Naive thymus-derived CD8-positive, alpha-beta T cell (primary cell): ENCODE measurements around the gene ADCY2. TPM values are rescaled to one million over a fixed set of nuclear protein-coding genes. Genes with fewer than 3 reads are reported as not detected.

ENCODE experiments used
- ATAC-seq, 2 donors: fragments of 150-1000 bp; cut with Tn5 transposase in 1 of 2; sonication (Bioruptor Pico), chemical (Tn5 transposase) in 1 of 2; 1 replicate in 1 of 2; 2 replicates in 1 of 2; pipeline ENCODE4 v1.10.0; 2021; ENCODE audit warnings: mild to moderate bottlenecking in 2 of 2, moderate library complexity in 2 of 2
- POLR2A ChIA-PET: fragments of 350-600 bp; sonication (Branson Sonifier 250); formaldehyde crosslinking; loops from one replicate; lab custom pipeline; 2021; ENCODE audit warnings: antibody characterized with exemption; lab: Charles Lee
- DNase-seq, 10 donors: peaks; one replicate each; pipeline versions ENCODE4 v3.0.0 to v3.0.0-alpha.2; 2020 to 2022
- H3K27ac Mint-ChIP-seq, 10 donors: one replicate each; pipeline ENCODE4 v1.8.0; 2020 to 2022; ENCODE audit warnings: mild to moderate bottlenecking in 10 of 10, mixed read lengths in 10 of 10, moderate library complexity in 4 of 10, inconsistent platforms in 1 of 10
- H3K27me3 Mint-ChIP-seq, 5 donors: one replicate each; pipeline ENCODE4 v1.8.0; 2021 to 2022; ENCODE audit warnings: mixed read lengths in 5 of 5
- H3K36me3 Mint-ChIP-seq, 3 donors: one replicate each; pipeline ENCODE4 v1.8.0; 2020 to 2022; ENCODE audit warnings: mixed read lengths in 3 of 3, mild to moderate bottlenecking in 2 of 3, inconsistent platforms in 1 of 3
- H3K4me1 Mint-ChIP-seq, 4 donors: one replicate each; pipeline ENCODE4 v1.8.0; 2021 to 2022; ENCODE audit warnings: mixed read lengths in 4 of 4
- H3K4me3 Mint-ChIP-seq, 10 donors: one replicate each; pipeline ENCODE4 v1.8.0; 2020 to 2022; ENCODE audit warnings: mild to moderate bottlenecking in 10 of 10, mixed read lengths in 10 of 10, moderate library complexity in 6 of 10, inconsistent platforms in 1 of 10
- H3K9me3 Mint-ChIP-seq, 9 donors: one replicate each; pipeline ENCODE4 v1.8.0; 2020 to 2022; ENCODE audit warnings: mixed read lengths in 9 of 9, mild to moderate bottlenecking in 3 of 9, inconsistent platforms in 1 of 9, moderate library complexity in 1 of 9
- polyA plus RNA-seq, 3 donors: library from polyadenylated mRNA; unstranded; fragments of 300-500 nt; fragmentation: Illumina TruSeq; gene quantifications; one replicate each; pipeline ENCODE4 v1.2.3, GENCODE V29; 2021
- total RNA-seq, 8 experiments: library from RNA in 2 of 8; stranded (reverse) in 2 of 8; gene quantifications; one replicate each; pipeline ENCODE4 v1.2.3 and lab custom pipeline; 2021 to 2026

The ADCY2 gene
- total and polyA plus RNA-seq, 5 experiments from 2014 or later, result not detected

DNA sequence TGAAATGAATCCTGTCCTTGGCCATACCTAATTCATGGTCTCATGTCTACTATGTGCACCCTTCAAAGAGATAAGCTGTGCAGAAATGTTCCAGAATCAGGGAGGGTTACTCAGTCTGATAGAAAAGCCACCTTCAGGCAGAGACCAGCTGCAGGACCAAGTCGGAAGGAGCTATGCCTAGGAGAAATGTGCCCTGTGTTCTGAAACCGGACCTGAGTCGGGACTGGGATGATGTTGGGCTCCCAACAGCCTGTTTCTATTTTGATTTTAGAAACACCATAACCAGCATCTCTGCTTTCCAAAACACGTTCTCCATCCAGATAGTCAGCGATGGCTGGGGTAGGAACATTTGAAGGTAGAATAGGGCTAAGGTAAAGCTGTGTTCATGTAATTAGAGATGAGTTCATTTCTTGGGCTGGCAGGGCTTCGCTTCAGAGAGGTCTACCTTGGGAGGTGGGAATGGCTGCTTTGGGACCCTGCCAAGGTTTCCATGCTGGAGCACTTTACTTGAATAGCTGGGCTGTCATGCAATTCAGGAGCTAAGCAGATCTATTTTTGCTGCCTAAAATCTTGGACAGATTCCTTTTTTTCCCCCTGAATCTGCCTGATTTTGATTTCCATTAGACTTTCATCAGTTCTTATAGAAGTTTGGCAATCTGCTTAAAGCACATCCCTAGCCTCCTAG, 2.8 kb downstream of the ADCY2 start:
- no peak overlapping the region for H3K27ac Mint-ChIP-seq
- H3K27me3 Mint-ChIP-seq, result peaks cover 15 to 32% (median 26%) of the 10 kb centered on the region in 5 donors
- peaks cover 0 to 6% (median 3%) of the 10 kb centered on the region in 4 donors for H3K4me1 Mint-ChIP-seq
- DNase-seq (no peak), ATAC-seq (no peak)
- peaks cover 0 to 9% (median 0%) of the 10 kb centered on the region in 9 donors for H3K9me3 Mint-ChIP-seq
- H3K36me3 Mint-ChIP-seq, result peaks cover 0 to 9% (median 0%) of the 10 kb centered on the region in 3 donors
- no peak overlapping the region for H3K4me3 Mint-ChIP-seq
- POLR2A ChIA-PET, result no interaction called here

DNA sequence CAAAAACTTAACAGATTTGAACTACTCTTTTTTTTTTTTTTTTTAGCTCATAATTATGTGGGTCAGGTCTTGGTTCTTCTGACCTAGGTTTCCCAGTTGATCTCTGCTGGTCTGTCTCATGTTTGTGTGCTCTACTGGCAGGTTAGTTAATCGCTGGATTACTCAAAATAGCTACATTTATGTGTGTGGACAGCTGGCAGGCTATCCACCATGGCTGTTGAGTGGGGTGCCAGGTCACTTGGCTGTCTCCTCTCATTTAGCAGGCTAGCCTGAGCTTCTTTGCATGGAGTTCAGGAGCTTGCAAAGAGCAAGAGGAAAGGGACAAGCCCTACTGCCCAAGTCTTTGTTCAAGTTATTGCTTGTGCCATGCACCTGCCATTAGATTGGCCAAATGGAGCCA, 9.3 kb downstream of the ADCY2 start:
- Mint-ChIP-seq H3K4me3 (no peak overlapping the region), H3K9me3 (peaks cover 0 to 13% (median 5%) of the 10 kb centered on the region in 9 donors), H3K27me3 (peaks cover 0 to 20% (median 0%) of the 10 kb centered on the region in 5 donors), H3K36me3 (no peaks in the 10 kb centered on the region), H3K4me1 (no peaks in the 10 kb centered on the region), H3K27ac (no peak overlapping the region)
- ATAC-seq, result no peak
- DNase-seq, result no peak
- POLR2A ChIA-PET, result no interaction called here

DNA sequence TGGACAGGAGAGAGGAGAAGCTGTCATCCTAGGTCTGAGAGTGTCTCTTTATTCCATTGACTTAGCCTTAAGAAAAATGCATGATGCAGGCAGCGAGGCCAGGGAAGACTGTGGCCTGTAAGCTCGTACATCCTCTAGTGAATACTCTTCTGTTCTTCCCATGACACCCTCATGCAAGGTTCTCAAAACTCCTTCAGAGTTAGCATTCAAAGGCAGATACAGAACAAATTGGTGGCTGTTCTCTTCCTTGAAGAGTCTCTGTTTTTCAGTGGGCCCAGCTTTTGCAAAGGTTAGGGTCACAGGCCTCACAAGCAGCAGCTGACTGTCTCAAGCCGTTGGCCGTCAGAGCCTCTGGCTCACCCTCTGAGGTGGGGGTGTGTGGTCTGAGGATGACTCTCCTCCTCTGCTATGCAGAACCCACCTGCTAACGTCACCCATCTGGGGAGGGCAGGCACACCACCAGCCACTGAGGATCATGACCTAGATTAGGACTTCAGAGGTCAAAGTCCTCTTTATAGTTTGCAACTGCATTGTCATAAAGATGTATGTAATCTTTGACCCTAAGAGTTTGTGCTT, 15.1 kb downstream of the ADCY2 start:
- peaks cover 0 to 11% (median 0%) of the 10 kb centered on the region in 5 donors for H3K27me3 Mint-ChIP-seq
- no peaks in the 10 kb centered on the region for H3K36me3 Mint-ChIP-seq
- ATAC-seq (no peak), DNase-seq (no peak)
- POLR2A ChIA-PET, result no interaction called here
- H3K4me3 Mint-ChIP-seq, result no peak overlapping the region
- no peak overlapping the region for H3K27ac Mint-ChIP-seq
- no peaks in the 10 kb centered on the region for H3K4me1 Mint-ChIP-seq
- peaks cover 0 to 13% (median 2%) of the 10 kb centered on the region in 9 donors for H3K9me3 Mint-ChIP-seq

DNA sequence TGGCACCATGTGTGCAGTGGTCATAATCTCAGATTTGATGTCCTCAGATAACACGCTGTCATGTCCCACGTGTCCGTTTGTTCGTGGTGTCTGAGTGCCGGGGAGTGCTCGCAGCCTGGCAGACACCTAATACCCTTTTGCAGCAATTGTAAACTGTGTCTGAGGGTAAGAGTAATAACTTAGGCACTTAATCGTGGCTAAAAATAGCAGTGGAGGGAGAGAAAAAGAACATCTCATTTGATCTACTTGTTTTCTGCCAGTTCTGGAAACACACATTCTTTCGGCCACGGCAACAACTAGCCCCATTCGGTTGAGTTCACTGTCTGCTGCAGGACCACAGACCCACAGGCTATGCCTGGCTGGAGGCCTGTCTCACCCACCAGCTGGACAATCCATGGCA, 16.5 kb downstream of the ADCY2 start:
- ATAC-seq, result no peak
- no peaks in the 10 kb centered on the region for H3K36me3 Mint-ChIP-seq
- no peak for DNase-seq
- peaks cover 0 to 3% (median 0%) of the 10 kb centered on the region in 5 donors for H3K27me3 Mint-ChIP-seq
- H3K4me1 Mint-ChIP-seq, result no peaks in the 10 kb centered on the region
- H3K27ac Mint-ChIP-seq, result no peak overlapping the region
- POLR2A ChIA-PET, result no interaction called here
- H3K4me3 Mint-ChIP-seq, result no peak overlapping the region
- peaks cover 0 to 5% (median 0%) of the 10 kb centered on the region in 9 donors for H3K9me3 Mint-ChIP-seq

DNA sequence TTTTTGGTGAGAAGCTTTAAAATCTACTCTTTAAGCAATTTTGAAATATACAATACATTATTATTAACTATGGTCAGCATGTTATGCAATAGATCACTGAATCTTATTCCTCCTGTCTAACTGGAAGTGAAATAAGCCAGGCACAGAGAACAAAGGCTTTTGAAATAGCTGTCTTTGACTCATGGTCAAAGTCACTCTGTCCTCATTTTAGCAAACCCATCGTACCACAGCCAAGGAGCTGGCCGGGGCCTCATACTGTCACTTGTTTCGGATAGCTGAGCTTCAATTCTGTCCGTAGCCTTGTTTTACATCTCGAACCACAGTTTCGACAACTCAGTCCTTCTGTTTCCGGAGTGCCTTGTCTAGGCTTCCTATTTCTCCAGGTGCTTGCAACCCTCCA, 19.2 kb downstream of the ADCY2 start:
- DNase-seq, result no peak
- Mint-ChIP-seq H3K27ac (no peak overlapping the region), H3K27me3 (peaks cover 0 to 4% (median 0%) of the 10 kb centered on the region in 5 donors), H3K9me3 (peaks cover 0 to 3% (median 0%) of the 10 kb centered on the region in 9 donors), H3K36me3 (no peaks in the 10 kb centered on the region), H3K4me1 (no peaks in the 10 kb centered on the region), H3K4me3 (no peak overlapping the region)
- POLR2A ChIA-PET, result no interaction called here
- ATAC-seq, result no peak

DNA sequence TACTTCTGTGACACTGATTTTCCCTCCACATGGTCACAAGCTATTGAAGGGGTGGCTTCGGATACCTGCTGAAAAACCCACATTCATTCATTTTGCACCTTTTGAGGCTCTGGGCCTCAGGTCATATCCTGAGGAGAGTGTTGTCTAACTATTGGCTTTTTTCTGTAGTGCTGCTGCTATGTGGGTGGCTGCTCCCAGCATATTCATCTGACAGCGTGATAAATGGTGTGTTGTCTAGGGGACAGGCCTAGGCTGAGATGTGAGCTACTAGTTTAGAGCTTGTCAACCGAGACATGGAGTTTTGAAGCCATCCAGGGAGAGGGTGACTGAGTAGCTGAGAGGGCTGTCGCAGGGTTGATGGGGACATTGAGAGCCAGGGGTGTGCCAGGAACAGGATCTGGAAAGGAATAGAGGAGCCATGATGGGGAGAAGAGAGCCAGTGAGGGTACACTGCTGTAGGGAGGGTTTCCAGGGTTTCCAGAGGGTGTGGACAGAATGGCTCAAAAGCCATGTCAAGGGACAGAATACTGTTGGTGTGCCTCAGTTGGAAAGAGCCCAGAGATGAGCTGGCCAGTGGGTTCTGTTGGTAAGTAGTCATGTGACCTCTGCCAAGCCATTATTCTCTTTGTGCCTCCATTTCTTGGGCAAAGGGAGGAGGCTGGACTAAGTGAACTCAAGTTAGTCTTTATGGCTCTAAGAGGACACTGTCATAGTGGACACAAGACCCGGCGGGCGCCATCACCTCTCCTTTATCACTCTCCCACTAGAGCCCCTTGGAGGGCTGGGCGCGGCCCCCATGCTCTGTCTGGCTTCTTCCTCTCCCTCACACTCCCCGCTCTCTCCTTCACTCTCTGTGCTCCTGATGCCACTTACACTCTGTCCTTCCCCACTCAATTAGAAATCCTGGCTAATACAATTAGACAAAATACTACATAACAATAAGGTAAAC, 19.9 kb downstream of the ADCY2 start:
- POLR2A ChIA-PET, result no interaction called here
- Mint-ChIP-seq H3K9me3 (peaks cover 0 to 4% (median 0%) of the 10 kb centered on the region in 9 donors), H3K27ac (no peak overlapping the region)

DNA sequence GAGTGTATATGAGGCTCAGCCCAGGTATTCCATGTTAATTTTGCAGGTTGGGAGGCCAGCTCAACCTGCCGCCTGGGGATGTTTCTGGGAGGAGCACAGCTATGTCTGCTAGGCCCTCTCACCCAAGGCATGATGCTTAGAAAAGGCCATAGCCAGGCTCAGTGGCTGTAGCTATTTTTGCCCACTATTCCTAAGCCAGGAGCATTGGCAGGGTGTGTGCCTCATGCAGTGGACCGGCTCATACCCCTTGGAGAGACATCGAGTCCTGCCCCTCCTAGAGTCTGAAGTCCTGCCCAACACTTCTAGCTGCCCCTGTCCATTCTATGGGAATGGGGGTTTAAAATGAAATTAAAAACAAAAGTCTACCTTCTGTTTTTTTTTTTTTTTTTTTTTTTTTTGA, 22.3 kb downstream of the ADCY2 start:
- ATAC-seq, result no peak
- POLR2A ChIA-PET, result interaction anchor here (0.7 kb wide), 1 partner anchor 300 kb away, joined by 3 read pairs; no protein-coding TSS in a partner anchor
- Mint-ChIP-seq H3K4me1 (no peaks in the 10 kb centered on the region), H3K36me3 (no peaks in the 10 kb centered on the region), H3K4me3 (no peak overlapping the region), H3K27ac (no peak overlapping the region), H3K9me3 (peaks cover 0 to 4% (median 0%) of the 10 kb centered on the region in 9 donors), H3K27me3 (peaks cover 2 to 10% (median 5%) of the 10 kb centered on the region in 5 donors)
- no peak for DNase-seq

More for the DNA sequence above, 19.9 kb downstream of the ADCY2 start:
- Mint-ChIP-seq H3K27me3 (peaks cover 0 to 7% (median 4%) of the 10 kb centered on the region in 5 donors), H3K36me3 (no peaks in the 10 kb centered on the region), H3K4me1 (no peaks in the 10 kb centered on the region), H3K4me3 (no peak overlapping the region)
- no peak for DNase-seq
- no peak for ATAC-seq

DNA sequence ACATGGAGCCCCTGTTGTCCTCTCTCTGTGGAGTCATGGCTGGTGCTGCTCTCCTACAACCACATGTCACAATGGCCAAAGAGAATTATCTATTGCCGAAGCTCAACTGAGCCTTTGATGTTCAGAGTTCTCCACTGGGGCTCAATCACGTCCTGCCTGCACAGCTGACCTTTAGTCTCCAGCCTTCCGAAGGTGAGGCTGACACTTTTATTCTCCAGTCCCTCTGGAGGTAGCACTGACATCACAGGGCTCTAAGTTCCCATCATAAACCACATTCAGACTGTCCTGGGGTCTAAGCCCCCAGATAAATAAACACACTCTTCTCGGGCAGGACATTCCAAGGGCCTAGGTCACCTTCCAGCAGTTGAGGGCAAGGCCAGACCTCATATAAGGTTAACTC, 23.4 kb downstream of the ADCY2 start:
- ATAC-seq, result no peak
- Mint-ChIP-seq H3K4me3 (no peak overlapping the region), H3K36me3 (no peaks in the 10 kb centered on the region), H3K9me3 (peaks cover 0 to 5% (median 0%) of the 10 kb centered on the region in 9 donors), H3K27me3 (peaks cover 2 to 10% (median 9%) of the 10 kb centered on the region in 5 donors), H3K27ac (no peak overlapping the region), H3K4me1 (no peaks in the 10 kb centered on the region)
- POLR2A ChIA-PET, result no interaction called here
- no peak for DNase-seq

DNA sequence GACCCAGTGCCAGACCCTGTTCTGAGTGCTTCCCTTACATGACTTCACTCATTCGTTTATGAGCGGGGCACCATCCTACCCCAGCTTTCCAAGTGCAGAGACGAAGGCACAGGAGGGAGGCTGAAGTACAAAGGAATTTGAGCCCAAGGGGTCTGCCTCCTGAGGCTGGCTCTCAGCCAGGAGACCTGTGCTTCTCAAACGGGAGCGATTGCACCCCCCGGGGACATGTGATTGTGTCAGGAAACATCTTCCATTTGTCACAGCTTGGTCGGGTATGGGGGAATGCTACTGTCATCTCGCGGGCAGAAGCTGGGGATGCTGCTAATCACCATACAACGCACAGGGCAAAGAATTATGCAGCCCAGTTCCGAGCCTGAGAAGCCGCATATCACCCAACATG, 23.9 kb downstream of the ADCY2 start:
- H3K4me1 Mint-ChIP-seq, result no peaks in the 10 kb centered on the region
- H3K27ac Mint-ChIP-seq, result no peak overlapping the region
- DNase-seq, result no peak
- no peak overlapping the region for H3K4me3 Mint-ChIP-seq
- H3K36me3 Mint-ChIP-seq, result no peaks in the 10 kb centered on the region
- ATAC-seq, result no peak
- POLR2A ChIA-PET, result no interaction called here
- H3K27me3 Mint-ChIP-seq, result peaks cover 2 to 11% (median 9%) of the 10 kb centered on the region in 5 donors
- H3K9me3 Mint-ChIP-seq, result peaks cover 0 to 5% (median 0%) of the 10 kb centered on the region in 9 donors

DNA sequence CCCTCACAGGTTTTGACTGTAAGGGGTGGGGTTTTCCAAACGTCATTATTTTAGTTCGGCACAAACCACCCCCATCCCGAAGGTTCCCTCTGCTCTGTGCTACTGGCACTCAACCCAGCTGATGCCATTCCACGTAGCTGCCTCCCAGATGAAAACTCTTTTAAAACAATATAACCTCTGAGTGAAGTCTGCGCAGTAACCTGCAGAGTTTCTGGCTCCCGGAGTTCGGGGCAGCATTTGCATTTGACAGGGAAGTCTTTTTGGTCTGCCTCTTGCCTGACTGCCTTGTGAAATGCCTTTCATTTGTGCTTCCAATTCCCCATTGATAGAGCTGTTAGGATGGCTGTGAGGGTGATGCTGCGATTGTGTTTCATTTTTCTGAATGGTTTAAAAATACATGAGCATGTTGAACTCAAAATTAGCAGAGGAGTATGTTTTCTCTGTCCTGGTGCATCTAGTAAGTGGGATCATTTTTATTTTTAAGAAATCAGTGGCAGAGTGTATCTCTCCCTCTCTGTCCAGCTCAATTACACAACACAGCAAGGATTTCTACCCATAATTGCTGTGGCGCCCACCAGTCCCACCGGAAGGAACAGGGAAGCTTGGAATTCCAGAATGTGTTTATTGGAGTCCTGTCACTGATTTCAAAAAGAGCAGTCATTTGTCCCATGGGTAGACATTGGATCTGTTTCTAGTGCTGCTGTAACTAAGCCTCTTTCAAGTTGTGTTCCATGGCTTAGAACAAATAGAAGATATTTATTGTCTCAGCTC, 24.8 kb downstream of the ADCY2 start:
- ATAC-seq, result no peak
- peaks cover 0 to 5% (median 0%) of the 10 kb centered on the region in 9 donors for H3K9me3 Mint-ChIP-seq
- peaks cover 2 to 14% (median 9%) of the 10 kb centered on the region in 5 donors for H3K27me3 Mint-ChIP-seq
- H3K4me3 Mint-ChIP-seq, result no peak overlapping the region
- POLR2A ChIA-PET, result no interaction called here
- DNase-seq, result no peak
- no peaks in the 10 kb centered on the region for H3K4me1 Mint-ChIP-seq
- H3K27ac Mint-ChIP-seq, result no peak overlapping the region
- H3K36me3 Mint-ChIP-seq, result no peaks in the 10 kb centered on the region

DNA sequence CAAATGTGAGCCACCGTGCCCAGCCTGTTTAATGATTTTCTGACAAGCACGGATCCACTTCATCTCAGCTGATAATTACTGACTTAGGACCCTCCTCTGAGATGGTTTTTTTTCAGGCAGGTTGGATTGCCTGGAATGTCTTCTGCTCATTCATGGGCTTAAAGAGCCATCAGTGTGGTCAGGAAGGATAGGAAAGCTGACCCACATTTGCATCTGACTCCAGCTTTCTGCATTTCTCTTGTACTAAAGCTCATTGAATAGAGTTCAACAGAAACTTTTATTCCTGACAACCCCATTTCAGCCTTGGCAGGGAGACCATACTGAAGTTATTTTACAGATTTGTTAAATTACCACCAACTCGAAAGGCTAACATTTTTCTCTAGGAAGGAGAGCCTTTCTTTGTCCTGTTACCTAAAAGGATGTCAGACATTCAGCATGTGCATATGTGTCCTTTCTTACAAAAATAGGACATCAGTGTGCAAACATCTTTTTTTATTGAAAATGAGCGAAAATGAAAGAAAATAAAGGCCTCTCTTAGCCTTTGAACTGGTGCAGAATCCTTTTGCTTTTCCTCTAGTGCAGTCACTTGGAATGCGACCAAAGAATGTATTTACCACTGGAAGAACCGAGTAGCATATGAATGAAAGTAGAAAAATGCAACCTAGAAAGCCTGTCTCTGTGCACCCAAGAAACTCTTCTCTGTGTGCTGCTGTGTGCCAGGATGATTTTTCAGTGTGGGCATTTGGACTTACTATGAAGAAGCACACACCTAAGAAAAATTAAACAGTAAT, 26.6 kb downstream of the ADCY2 start:
- POLR2A ChIA-PET, result no interaction called here
- Mint-ChIP-seq H3K9me3 (peaks cover 0 to 5% (median 0%) of the 10 kb centered on the region in 9 donors), H3K27me3 (peaks cover 2 to 16% (median 9%) of the 10 kb centered on the region in 5 donors), H3K36me3 (no peaks in the 10 kb centered on the region), H3K4me1 (no peaks in the 10 kb centered on the region), H3K4me3 (no peak overlapping the region), H3K27ac (no peak overlapping the region)
- ATAC-seq (no peak), DNase-seq (no peak)
